K562 (cell line): ENCODE results near the gene CDC42EP3. TPM values are rescaled to one million over a fixed set of nuclear protein-coding genes. Genes with fewer than 3 reads are reported as not detected.

Source experiments
- DIDO1 ChIP-seq: fragments of 450-650 bp; IDR thresholded peaks from 2 replicates; pipeline ENCODE4 v1.6.1; 2016; ENCODE audit warnings: low read depth, missing biosample characterization, missing genetic modification characterization
- ETV1 ChIP-seq: fragments of 450-650 bp; conservative IDR thresholded peaks from 2 replicates; pipeline ENCODE4 v1.6.1; 2016; ENCODE audit warnings: missing genetic modification characterization, control low read depth, low read depth, missing compliant biosample characterization
- EZH2 ChIP-seq: IDR thresholded peaks from 2 replicates; pipeline ENCODE4 v1.6.1; 2012; ENCODE audit warnings: low read depth, mild to moderate bottlenecking, inconsistent platforms, low read length, borderline replicate concordance
- FOXK2 ChIP-seq, 2 experiments: fragments of 450-650 bp; IDR thresholded peaks in 1 of 2; conservative IDR thresholded peaks in 1 of 2; 2 replicates each; pipeline ENCODE4 v1.6.1; 2016; ENCODE audit warnings: low read depth in 2 of 2, mild to moderate bottlenecking in 1 of 2
- GMEB1 ChIP-seq: fragments of 250-450 bp; sonication (Bioruptor Pico); IDR thresholded peaks from 2 replicates; pipeline ENCODE4 v1.4.0; 2020; ENCODE audit warnings: mild to moderate bottlenecking
- KHSRP ChIP-seq: fragments of 450-650 bp; IDR thresholded peaks from 2 replicates; pipeline ENCODE4 v1.6.1; 2017
- LARP7 ChIP-seq: fragments of 450-650 bp; IDR thresholded peaks from 2 replicates; pipeline ENCODE4 v1.6.1; 2016
- MCM5 ChIP-seq: fragments of 450-650 bp; IDR thresholded peaks from 2 replicates; pipeline ENCODE4 v1.6.1; 2016; ENCODE audit warnings: low read depth
- NFE2L1 ChIP-seq: fragments of 450-650 bp; IDR thresholded peaks from 2 replicates; pipeline ENCODE4 v1.6.1; 2016; ENCODE audit warnings: missing genetic modification characterization, low read depth, mild to moderate bottlenecking, missing compliant biosample characterization, moderate library complexity, borderline replicate concordance
- PHB2 ChIP-seq: fragments of 450-650 bp; IDR thresholded peaks from 2 replicates; pipeline ENCODE4 v1.6.1; 2017; ENCODE audit warnings: low read depth
- PRMT5 ChIP-seq: sonication (generic); formaldehyde crosslinking; IDR thresholded peaks from 2 replicates; pipeline ENCODE4 v1.5.0; 2020; ENCODE audit warnings: missing genetic modification reagents
- XRCC4 ChIP-seq: IDR thresholded peaks from one replicate; pipeline ENCODE4 v1.6.1; 2011; ENCODE audit not compliant: insufficient read depth, insufficient read length; ENCODE audit errors: extremely low read depth
- ZBTB11 ChIP-seq, 3 experiments: fragments of 200-800 bp in 1 of 3; fragments of 250-450 bp in 1 of 3; fragments of 450-650 bp in 1 of 3; sonication (Bioruptor Pico) in 1 of 3; sonication (Bioruptor generic) in 1 of 3; formaldehyde crosslinking in 1 of 3; IDR thresholded peaks; 2 replicates each; pipeline versions ENCODE4 v1.6.1 to v1.8.0; 2016 to 2022; ENCODE audit warnings: mild to moderate bottlenecking in 2 of 3, missing genetic modification characterization in 2 of 3, missing compliant biosample characterization in 1 of 3, moderate library complexity in 1 of 3
- ZNF445 ChIP-seq: fragments of 250-450 bp; sonication (Bioruptor Pico); IDR thresholded peaks from 2 replicates; pipeline ENCODE4 v1.4.0; 2020; ENCODE audit warnings: low read depth, mild to moderate bottlenecking, moderate library complexity
- ZNF57 ChIP-seq: fragments of 450-650 bp; formaldehyde crosslinking; IDR thresholded peaks from 2 replicates; pipeline ENCODE4 v1.4.0; 2020; ENCODE audit warnings: mild to moderate bottlenecking, moderate library complexity
- ZNF717 ChIP-seq: fragments of 250-450 bp; sonication (Bioruptor Pico); IDR thresholded peaks from 2 replicates; pipeline ENCODE4 v1.5.0; 2021
- ZNF764 ChIP-seq: fragments of 250-450 bp; sonication (Bioruptor Pico); IDR thresholded peaks from 2 replicates; pipeline ENCODE4 v1.4.0; 2020; ENCODE audit warnings: low read depth, mild to moderate bottlenecking, moderate library complexity
- ZSCAN32 ChIP-seq: fragments of 450-650 bp; formaldehyde crosslinking; IDR thresholded peaks from 2 replicates; pipeline ENCODE4 v1.4.0; 2020; ENCODE audit warnings: mild to moderate bottlenecking, moderate library complexity
- polyA plus RNA-seq, 8 experiments: library from polyadenylated mRNA; depleted of rRNA in 4 of 8; stranded (reverse) in 5 of 8; unstranded in 3 of 8; fragments of >200 nt; fragmentation: Nextera tagmentation in 2 of 8; fragmentation: Illumina TruSeq in 1 of 8; extraction: Ambion mirVana in 2 of 8; extraction: Trizol in 1 of 8; gene quantifications; 2 replicates each; pipeline versions ENCODE4 v1.2.1 to v1.2.3, GENCODE V29; 2011 to 2014; ENCODE audit warnings: inconsistent platforms in 1 of 8, missing spikeins in 1 of 8
- total RNA-seq, 7 experiments: library from RNA; depleted of rRNA in 6 of 7; stranded (reverse); fragments of >200 nt in 6 of 7; fragmentation: Illumina TruSeq in 2 of 7; extraction: Trizol in 2 of 7; gene quantifications; 2 replicates each; pipeline versions ENCODE4 v1.2.1 to v1.2.3, GENCODE V29; 2011 to 2021; ENCODE audit warnings: low replicate concordance in 1 of 7
- TF ChIP-seq, protein P1 (sequence below): fragments of 450-650 bp; IDR thresholded peaks from 2 replicates; pipeline ENCODE4 v1.6.1; 2017; ENCODE audit warnings: antibody characterized with exemption, mild to moderate bottlenecking
- TF ChIP-seq, protein P2 (sequence below): fragments of 450-650 bp; formaldehyde crosslinking; IDR thresholded peaks from 2 replicates; pipeline ENCODE4 v1.4.0; 2020; ENCODE audit warnings: mild to moderate bottlenecking, moderate library complexity

Gene CDC42EP3
- total and polyA plus RNA-seq, 9 of the 15 experiments (the other 6 are each of a cell fraction or from before 2014, with no cell fraction given), result 0.72 to 6.4 (median 2.0) TPM

- no peak for TF ChIP-seq ZBTB11 (CRISPR knock-in tag; IDR thresholded peaks at IDR 0.05)
- TF ChIP-seq ETV1 (tag), result no peak
- TF ChIP-seq ZNF764 (CRISPR knock-in tag), result no peak
- no peak for TF ChIP-seq DIDO1 (tag)
- no peak for TF ChIP-seq KHSRP
- TF ChIP-seq ZNF445, result no peak
- no peak for TF ChIP-seq MCM5
- no peak for TF ChIP-seq EZH2
- TF ChIP-seq PRMT5 (CRISPR knock-in tag), result no peak
- TF ChIP-seq LARP7, result no peak
- no peak for TF ChIP-seq PHB2
- no peak for TF ChIP-seq ZSCAN32 (CRISPR knock-in tag)
- no peak for TF ChIP-seq GMEB1 (CRISPR knock-in tag)
- no peak for TF ChIP-seq NFE2L1 (tag)
- TF ChIP-seq XRCC4, result no peak
- no peak for TF ChIP-seq FOXK2 (conservative IDR thresholded peaks at IDR 0.05 in 1 of 2, IDR thresholded peaks at IDR 0.05 in 1 of 2; ENCODE audit: low read depth in 2 of 2)
- TF ChIP-seq, protein P1, sequence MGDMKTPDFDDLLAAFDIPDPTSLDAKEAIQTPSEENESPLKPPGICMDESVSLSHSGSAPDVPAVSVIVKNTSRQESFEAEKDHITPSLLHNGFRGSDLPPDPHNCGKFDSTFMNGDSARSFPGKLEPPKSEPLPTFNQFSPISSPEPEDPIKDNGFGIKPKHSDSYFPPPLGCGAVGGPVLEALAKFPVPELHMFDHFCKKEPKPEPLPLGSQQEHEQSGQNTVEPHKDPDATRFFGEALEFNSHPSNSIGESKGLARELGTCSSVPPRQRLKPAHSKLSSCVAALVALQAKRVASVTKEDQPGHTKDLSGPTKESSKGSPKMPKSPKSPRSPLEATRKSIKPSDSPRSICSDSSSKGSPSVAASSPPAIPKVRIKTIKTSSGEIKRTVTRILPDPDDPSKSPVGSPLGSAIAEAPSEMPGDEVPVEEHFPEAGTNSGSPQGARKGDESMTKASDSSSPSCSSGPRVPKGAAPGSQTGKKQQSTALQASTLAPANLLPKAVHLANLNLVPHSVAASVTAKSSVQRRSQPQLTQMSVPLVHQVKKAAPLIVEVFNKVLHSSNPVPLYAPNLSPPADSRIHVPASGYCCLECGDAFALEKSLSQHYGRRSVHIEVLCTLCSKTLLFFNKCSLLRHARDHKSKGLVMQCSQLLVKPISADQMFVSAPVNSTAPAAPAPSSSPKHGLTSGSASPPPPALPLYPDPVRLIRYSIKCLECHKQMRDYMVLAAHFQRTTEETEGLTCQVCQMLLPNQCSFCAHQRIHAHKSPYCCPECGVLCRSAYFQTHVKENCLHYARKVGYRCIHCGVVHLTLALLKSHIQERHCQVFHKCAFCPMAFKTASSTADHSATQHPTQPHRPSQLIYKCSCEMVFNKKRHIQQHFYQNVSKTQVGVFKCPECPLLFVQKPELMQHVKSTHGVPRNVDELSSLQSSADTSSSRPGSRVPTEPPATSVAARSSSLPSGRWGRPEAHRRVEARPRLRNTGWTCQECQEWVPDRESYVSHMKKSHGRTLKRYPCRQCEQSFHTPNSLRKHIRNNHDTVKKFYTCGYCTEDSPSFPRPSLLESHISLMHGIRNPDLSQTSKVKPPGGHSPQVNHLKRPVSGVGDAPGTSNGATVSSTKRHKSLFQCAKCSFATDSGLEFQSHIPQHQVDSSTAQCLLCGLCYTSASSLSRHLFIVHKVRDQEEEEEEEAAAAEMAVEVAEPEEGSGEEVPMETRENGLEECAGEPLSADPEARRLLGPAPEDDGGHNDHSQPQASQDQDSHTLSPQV, result no peak
- TF ChIP-seq, protein P2, sequence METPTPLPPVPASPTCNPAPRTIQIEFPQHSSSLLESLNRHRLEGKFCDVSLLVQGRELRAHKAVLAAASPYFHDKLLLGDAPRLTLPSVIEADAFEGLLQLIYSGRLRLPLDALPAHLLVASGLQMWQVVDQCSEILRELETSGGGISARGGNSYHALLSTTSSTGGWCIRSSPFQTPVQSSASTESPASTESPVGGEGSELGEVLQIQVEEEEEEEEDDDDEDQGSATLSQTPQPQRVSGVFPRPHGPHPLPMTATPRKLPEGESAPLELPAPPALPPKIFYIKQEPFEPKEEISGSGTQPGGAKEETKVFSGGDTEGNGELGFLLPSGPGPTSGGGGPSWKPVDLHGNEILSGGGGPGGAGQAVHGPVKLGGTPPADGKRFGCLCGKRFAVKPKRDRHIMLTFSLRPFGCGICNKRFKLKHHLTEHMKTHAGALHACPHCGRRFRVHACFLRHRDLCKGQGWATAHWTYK, result no peak
- TF ChIP-seq ZNF57 (CRISPR knock-in tag), result no peak
- no peak for TF ChIP-seq ZNF717 (CRISPR knock-in tag)
Measured at GRCh38 chr2:37616677-37617005, 54.8 kb downstream of the CDC42EP3 start (continued).
